Suprapubic skin (tissue), 3 donors: ENCODE data around the gene LENEP.

Source experiments
- CTCF ChIP-seq, 2 donors: fragments of 200-600 bp in 1 of 2; fragments of 450-650 bp in 1 of 2; sonication (generic) in 1 of 2; IDR thresholded peaks; one replicate each; pipeline ENCODE4 v1.5.1; 2016 to 2019; ENCODE audit warnings: antibody characterized with exemption in 2 of 2, mild to moderate bottlenecking in 1 of 2, moderate library complexity in 1 of 2
- POLR2A ChIP-seq, 2 donors: fragments of 450-650 bp; IDR thresholded peaks; one replicate each; pipeline ENCODE4 v1.6.1; 2017; ENCODE audit warnings: antibody characterized with exemption in 2 of 2, mild to moderate bottlenecking in 2 of 2, moderate library complexity in 2 of 2

GRCh38 chr1:155037043-155037442, 43.7 kb downstream of the LENEP start:
- TF ChIP-seq CTCF (IDR thresholded peaks at IDR 0.05) (no peak), POLR2A (IDR thresholded peaks at IDR 0.05) (no peak)
